Ureter (tissue), 1 donor: Measurements from ENCODE around the gene PKP3. TPM values are rescaled to one million over a fixed set of nuclear protein-coding genes. Genes with fewer than 3 reads are reported as not detected.
"Not testable (repeated sequence)": the region's sequence is repeated elsewhere in the genome, so short reads cannot be mapped to it uniquely, and the experiment has no call there.

Experiments
- DNase-seq: peaks from one replicate; pipeline ENCODE4 v3.0.0-alpha.2; 2020; ENCODE audit warnings: low spot score
- total RNA-seq: library from RNA; stranded (reverse); gene quantifications from one replicate; pipeline ENCODE4 v1.2.4, GENCODE V29; 2023
- donor health status: DM: yes; HTN: yes; CAD: no.

PKP3 gene
- total RNA-seq, 1 donor from 2014 or later = 78.5 TPM

- DNase-seq = not testable (repeated sequence)
Measured at GRCh38 chr11:410711-411110, 16.7 kb downstream of the PKP3 start.

DNA sequence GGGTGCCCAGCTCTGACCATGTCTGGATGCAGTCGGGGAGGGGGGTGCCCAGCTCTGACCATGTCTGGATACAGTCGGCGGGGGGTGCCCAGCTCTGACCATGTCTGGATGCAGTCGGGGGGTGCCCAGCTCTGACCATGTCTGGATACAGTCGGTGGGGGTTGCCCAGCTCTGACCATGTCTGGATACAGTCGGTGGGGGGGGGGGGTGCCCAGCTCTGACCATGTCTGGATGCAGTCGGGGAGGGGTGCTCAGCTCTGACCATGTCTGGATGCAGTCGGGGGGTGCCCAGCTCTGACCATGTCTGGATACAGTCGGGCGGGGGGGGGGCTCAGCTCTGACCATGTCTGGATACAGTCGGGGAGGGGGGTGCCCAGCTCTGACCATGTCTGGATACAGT, 17.5 kb downstream of the PKP3 start:
- not testable (repeated sequence) for DNase-seq

DNA sequence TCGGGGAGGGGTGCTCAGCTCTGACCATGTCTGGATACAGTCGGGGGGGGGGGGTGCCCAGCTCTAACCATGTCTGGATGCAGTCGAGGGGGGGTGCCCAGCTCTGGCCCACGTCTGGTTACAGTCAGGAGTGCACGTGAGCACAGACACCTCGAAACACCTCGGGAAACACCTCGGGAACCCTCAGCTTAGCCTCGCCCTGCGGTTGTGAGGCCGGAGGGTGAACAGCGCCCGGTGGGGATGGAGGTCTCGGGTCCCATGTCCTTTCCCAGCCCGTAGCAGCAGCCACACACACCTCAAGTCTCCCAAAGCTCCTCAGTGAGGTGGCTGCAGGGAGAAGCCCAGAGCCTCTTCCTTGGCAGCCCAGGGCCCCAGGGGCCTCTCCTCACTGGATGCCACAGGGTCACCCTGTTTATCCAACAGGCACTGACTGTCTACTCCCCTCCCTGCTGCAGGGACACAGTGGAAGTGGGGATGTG, 18.7 kb downstream of the PKP3 start:
- DNase-seq = no peak

DNA sequence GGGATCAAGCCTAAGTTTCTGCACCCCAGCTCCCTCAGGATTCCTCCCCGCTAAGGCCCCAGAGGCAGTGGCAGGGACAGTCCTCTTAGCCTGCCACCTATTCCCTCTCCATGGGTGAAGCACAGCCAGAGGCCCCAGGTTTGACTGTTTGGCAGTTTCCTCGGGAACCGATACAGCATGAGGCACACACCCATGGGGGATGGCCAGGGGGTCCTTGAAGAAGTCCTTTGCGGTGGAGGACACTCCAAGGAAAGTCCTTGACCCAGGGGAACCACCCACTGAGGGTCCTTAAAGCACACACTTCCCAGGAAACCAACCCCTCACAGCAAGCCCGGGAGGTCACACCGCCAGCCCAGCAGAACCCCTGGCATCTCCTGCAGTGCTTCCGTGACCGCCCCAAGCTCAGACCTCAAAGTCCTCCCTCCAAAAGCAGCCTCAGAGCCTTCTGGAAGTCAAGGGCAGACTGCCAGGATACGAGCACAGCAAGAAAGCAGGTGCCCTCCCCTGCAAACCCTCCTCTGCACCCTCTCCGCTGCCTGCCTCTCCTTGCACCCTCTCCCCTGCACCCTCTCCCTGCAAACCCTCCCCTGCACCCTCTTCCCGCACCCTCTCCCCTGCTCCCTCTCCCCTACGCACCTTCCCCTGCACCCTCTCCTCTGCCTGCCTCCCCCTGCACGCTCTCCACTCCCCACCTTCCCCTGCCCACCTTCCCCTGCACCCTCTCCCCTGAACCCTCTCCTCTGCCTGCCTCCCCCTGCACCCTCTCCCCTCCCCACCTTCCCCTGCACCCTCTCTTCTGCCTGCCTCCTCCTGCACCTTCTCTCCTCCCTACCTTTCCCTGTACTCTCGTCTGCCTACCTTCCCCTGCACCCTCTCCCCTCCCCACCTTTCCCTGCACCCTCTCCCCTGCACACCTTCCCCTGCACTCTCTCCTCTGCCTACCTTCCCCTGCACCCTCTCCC, 19.4 kb downstream of the PKP3 start:
- DNase-seq = no peak

DNA sequence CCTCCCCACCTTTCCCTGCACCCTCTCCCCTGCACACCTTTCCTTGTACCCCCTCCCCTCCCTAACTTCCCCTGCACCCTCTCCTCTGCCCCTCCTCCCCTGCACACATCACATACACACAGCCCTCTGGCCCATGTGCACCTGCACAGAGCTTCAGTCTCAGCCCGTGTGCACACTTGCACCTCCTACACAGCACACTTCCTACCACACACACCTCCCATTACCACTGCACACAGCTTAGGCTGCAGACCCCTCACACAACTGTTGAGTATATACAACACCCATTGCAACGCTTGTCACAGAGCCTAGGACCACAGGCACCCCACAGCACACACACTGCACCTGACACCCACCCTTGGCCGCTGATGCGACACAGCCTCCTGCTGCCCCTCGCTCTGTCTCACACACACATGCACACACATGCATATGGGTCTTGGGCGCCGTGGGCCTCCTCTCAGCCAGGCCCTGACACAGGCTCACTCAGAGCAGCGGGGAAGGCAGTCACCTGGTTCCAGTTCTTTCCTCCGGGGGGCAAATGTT, 20.4 kb downstream of the PKP3 start:
- no peak for DNase-seq

- no peak for DNase-seq
Measured at GRCh38 chr11:415640-416041, 21.6 kb downstream of the PKP3 start.

DNA sequence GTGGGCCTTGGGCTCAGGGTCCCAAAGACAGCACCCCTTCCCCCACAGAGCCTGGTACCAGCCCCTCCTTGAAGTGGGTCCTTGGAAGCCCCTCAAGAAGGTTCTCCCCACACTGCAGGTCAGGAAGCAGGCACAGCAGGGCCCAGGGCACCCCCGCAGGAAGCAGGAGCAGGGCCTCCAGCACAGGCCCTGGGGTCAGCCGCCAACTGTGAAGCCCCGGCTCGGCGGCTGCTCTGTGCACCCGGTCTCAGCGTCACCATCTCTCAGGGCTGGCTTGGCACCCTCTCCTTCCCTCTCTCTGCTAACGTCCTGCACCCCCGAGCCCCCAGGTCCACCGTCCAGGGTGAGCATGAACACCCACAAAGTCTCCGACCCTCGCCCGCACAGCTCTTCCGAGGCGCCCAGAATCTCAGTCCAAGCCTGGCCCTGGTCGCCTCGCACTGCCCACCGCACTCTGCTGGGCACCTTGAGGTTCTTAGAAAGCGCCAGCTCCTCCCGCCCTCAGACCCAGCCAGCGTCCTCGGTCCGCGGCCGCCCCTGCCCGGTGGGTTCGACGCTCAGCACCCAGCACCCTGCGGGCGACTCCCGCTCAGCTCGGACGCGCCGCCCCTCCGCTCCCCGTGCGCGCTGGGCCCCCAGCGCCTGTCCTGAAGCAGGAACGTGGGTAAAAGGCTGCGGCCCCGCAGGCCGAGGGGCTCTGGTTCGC, 22.2 kb downstream of the PKP3 start:
- DNase-seq = no peak

- no peak for DNase-seq
Measured at GRCh38 chr11:416757-417621, 23.0 kb downstream of the PKP3 start.

DNA sequence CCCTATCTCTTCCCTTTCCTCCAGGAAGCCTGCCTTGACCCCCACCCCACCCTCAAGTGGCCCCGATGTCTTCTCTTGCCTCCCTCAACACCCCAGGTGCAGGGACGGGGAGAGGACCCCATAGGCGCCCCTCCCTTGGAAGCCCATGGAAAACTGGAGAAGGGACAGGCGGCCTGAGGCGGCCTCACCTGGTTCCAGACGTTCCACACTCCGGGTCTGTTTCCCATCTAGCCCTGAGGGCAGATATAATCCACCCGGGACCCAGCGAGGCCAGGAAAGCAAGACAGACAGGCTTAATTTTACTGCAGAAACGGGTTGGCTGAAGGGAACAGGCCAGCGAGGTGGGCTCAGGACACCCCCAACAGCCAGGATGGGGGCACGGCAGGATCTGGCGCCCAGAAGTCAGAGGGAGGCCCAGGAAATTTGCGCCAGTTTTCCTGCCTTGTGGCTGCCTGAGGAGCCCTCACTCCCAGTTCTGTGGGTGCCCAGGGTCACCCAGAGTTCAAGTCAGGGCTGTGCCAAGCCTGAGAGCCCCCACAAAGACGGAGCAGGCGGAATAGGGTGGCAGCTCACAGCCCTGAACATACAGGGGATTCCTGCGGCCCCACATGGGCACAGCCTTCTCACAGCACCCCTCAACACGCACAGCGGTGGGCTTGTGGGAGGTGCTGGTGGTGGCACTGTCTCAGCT, 23.8 kb downstream of the PKP3 start:
- no peak for DNase-seq

DNA sequence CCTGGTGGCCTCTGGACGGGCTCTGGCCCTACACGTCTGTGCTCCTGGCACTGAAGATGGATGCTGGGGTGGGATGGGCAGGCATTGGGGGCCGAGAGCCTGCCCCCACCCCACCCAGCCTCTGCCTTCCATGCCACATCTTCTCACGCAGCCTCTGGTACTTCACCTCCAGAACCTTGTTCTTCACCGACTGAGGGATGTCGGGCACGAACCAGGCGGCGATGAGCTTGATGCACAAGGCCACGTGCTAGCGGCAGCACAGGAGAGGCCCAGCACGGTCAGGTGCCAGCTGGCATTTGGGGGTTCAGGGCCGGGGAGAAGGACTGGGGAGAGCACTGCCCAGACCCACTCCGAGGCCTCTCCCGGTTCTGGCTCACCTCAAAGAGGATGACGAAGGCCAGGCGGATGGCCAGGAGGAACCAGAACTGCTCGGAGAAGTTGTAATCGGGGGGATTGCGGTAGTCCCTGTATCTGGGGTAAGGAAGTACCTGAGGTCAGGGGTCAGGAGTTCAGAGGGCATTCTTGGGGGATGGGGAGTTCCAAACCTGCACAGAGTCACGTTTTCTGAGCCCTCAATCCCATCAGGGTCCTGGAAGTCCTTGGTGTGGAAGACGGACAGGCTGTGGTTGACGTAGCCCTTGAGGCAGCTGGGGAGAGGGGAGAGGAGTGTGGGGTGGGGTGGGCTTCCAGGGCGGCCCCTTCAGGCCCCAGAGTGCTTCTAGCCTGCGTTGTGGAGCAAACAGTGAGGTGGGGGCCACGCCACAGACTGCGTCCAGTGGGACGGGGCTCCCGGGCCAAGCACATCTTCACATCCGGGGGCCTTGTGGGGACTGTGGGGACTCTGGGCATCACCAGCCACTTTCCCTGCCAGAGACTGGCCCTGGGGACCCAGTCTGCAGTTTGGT, 24.6 kb downstream of the PKP3 start:
- no peak for DNase-seq

DNA sequence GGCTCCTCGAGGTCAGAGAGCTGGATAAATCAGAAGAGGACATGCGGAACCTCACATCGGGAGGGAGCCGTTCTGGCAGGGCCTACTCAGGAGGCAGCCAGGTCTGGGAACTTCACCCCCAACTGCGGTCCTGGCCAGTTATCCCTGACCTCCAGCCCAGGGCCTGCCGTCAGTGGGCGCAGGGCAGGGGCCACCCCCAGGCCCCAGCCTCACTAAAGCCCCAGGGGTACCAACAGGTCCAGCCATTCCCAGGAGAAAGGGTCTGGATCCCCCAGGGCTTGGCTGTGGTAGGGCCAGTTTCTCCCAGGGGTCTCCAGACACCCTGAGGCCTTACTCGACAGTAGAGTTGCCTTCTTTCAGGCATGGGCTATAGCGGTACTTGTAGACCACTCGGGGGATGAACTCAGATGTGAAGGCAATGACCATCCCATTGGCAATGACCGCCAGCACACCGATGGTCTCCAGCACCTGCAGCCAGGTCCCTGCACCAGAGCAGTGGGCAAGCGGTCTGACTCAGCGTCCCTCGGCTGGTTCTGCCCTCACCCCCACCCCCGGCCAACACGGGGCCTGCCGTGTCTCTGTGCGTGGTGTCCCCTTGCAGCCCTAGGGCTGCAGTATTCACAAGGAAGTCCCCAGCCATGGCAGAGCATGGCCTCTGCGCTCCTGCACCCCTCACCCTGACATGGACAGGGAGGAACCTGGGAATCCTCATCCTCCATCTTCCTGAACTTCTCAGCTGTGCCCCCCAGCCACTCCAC, 25.4 kb downstream of the PKP3 start:
- DNase-seq = no peak

DNA sequence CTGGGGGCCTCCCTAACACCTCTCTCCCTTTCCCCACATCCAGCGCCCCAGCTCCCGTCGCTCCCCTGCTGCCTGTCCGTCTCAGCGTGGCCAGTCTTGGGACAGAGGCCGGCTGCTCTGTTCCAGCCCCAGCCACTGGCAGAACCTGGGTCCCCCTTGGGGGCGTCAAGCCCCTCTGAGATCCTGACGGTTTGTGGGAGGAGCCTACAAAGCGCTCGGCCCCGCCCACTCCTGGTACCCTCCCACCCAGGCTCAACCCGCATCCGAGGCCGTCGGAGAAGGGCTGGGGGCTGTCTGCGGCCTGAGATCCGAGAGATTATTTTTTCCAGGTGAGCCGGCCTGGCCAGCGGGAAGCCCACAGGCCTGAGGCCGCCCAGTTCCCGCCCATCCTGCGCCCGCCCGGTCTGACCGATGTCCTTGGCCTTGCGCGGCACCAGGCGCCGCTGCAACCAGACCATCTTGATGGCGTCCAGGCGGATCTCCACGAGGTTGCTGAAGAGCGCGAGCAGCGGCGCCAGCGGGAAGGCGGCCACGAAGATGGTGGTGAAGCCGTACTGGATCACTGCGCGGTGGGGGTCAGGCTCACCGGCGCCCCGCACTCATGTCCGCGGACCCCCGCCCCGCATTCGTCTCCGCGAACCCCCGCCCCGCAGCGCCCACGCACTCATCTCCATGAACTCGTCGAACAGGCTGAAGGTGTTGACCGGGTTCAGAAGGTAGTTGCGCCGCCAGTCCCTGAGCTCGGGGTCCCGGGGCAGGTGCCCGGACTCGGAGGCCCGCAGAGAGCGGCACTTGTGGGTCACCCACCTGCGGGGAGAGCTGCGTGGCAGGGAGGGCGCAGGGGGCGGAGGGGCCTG, 26.3 kb downstream of the PKP3 start:
- DNase-seq = no peak

GRCh38 chr11:420911-421321, 26.9 kb downstream of the PKP3 start:
- no peak for DNase-seq

DNA sequence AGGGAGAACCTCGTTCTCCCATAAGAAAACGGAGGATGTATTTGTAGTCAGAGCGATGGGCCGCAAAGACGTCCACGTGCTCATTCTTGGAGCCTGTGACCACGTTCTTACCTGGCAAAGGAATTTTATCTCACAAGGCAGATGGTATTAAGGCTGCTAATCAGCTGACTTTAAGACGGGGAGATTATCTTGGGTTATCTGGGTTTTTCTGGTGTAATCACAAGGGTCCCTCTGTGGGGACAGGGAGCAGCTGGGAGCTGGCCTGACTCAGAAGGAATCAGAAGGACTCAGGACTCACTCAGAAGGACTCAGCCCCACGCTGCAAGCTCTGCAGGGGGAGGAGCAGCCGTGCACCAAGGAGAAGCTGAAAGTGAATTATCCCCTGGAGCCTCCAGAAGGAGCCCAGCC, 28.2 kb downstream of the PKP3 start:
- DNase-seq = no peak

DNA sequence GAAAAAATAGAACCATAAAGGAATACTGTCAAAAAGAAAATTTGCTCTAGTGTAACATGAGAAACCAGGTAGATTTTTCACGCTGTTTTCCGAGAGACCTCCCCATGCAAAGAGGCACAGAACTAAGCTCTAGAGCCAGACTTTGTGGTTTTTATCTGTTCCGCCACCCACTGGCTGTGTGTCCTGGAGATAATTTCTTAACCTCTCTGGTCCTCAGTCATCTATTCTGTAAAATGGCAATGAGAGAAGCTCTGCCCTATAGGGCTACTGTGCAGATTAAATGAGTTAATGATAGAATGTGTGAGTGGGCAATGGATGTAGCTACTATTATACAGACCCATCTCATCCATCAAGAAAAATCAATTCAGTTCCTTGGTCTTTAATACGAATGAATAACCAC, 30.2 kb downstream of the PKP3 start:
- DNase-seq = no peak

- DNase-seq = not testable (repeated sequence)
Measured at GRCh38 chr11:424766-425165, 30.8 kb downstream of the PKP3 start.

GRCh38 chr11:425301-425700, 31.3 kb downstream of the PKP3 start:
- no peak for DNase-seq

DNA sequence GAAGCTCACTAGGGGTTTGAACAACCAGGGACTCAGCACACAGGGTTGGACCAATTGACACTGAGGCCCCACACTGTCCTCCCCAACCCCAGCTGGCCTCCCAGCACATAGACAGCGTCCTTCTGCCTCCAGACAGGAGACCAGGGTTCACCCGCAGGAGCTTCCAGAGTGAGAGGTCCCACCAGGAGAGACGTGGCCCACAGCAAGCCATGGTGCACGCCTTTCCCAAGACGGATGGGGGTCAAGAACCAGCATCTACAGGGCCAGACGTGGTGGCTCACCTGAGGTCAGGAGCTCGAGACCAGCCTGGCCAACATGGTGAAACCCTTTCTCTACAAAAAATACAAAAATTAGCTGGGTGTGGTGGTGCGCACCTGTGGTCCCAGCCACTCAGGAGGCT, 32.8 kb downstream of the PKP3 start:
- no peak for DNase-seq
